Left renal cortex interstitium (tissue), 4 donors: ENCODE measurements around the gene BIRC6. TPM values are rescaled to one million over a fixed set of nuclear protein-coding genes. Genes with fewer than 3 reads are reported as not detected.

Experiments used
- polyA plus RNA-seq, 4 donors: library from polyadenylated mRNA; unstranded; fragments of 120-200 nt; gene quantifications; one replicate each; pipeline ENCODE4 v1.2.1, GENCODE V29; 2013; ENCODE audit not compliant: insufficient read length in 4 of 4

BIRC6 gene
- polyA plus RNA-seq, 4 donors = 57.7 to 86.5 (median 71.4) TPM

Other genes starting within 250 kb of the BIRC6 start
- gene SLC30A6, start 191.2 kb upstream of the BIRC6 start, polyA plus RNA-seq = 10 to 100 TPM; 23.4 to 29.6 (median 26.9) TPM
- gene NLRC4, start 92.1 kb upstream of the BIRC6 start, polyA plus RNA-seq = 1 to 10 TPM in 1 of 4 donors, under 1 TPM in 3; 0.86 to 1.1 (median 0.96) TPM
- gene YIPF4, start 79.1 kb upstream of the BIRC6 start, polyA plus RNA-seq = 10 to 100 TPM; 60.4 to 73.4 (median 66.6) TPM